AG20443 (cell line): ENCODE data around the gene SEMA7A.
A peak's percentile ranks its signal among the peaks of the same experiment; 100 is the strongest.
"Not testable (repeated sequence)": the region's sequence is repeated elsewhere in the genome, so short reads cannot be mapped to it uniquely, and the experiment has no call there.

Experiments
- DNase-seq: peaks from one replicate; pipeline ENCODE4 v3.0.0; 2012; ENCODE audit warnings: low spot score, mixed read lengths

Gene SEMA7A

DNA sequence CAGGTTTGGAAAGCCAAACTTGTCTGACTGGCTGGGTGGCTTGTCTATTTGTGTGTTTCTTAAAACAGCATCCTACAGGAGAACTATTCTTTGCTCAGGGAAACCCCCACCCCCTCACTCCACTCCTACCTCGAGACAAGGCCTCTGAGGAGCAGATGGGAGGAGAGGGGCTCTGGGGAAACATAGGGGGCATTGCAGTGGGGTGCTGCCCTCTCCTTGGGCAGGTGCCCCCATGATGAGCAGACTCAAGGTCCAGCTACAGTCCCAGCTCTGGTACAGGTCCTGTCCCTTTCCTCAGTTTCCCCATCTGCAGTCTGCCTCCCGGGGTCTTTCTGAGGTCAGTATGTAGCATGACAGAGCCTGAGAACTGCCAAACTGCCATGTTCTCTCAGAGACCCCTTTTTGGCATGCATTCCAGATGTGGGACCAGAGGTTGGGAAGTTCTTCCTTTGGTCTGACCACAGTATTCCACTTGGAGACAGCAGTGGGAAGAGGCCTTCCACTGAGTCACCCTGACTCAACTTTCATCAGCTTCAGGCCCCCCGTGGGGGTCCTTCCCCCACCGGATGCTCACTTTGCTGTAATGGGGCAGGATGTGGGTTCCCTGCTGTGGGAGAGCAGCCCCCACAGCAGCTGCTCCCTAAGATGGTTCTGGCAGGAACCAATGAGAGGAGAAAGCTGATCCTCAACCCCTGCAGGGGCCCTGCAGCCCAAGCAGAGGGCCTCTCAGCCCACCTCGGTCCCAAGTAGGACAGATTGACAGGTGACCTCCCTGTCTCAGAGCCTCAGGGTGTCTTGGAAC lies 34.0 kb downstream of the SEMA7A start:
- DNase-seq = peak; percentile 33

DNA sequence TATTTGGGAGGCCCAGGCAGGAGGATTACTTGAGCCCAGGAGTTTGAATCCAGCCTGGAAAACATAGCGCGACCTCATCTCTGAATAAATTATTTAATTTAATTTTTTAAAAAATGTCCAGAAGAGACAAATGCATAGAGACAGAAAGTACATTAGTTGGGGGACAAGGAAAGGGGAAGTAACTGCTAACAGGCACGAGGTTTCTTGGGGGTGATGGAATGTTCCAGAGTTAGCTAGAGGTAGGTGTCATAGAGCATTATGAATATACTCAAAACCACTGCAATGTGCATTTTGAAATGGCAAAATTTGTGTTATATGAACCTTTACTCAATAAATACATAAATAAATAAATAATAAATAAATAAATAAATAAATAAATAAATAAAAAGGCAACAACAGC lies 34.7 kb downstream of the SEMA7A start:
- DNase-seq = no peak

DNA sequence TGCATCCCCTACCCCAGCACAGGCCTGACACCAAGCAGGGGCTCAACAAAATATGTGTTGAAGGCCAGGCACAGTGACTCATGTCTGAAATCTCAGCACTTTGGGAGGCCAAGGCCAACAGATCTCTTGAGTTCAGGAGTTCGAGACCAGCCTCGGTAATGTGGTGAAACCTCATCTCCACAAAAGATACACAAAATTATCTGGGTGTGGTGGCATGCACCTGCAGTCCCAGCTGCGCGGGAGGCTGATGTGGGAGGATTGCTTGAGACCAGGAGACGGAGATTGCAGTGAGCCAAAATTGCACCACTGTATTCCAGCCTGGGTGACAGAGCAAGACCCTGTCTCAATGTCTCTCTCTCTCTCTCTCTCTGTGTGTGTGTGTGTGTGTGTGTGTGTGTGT lies 35.6 kb downstream of the SEMA7A start:
- DNase-seq = no peak

DNA sequence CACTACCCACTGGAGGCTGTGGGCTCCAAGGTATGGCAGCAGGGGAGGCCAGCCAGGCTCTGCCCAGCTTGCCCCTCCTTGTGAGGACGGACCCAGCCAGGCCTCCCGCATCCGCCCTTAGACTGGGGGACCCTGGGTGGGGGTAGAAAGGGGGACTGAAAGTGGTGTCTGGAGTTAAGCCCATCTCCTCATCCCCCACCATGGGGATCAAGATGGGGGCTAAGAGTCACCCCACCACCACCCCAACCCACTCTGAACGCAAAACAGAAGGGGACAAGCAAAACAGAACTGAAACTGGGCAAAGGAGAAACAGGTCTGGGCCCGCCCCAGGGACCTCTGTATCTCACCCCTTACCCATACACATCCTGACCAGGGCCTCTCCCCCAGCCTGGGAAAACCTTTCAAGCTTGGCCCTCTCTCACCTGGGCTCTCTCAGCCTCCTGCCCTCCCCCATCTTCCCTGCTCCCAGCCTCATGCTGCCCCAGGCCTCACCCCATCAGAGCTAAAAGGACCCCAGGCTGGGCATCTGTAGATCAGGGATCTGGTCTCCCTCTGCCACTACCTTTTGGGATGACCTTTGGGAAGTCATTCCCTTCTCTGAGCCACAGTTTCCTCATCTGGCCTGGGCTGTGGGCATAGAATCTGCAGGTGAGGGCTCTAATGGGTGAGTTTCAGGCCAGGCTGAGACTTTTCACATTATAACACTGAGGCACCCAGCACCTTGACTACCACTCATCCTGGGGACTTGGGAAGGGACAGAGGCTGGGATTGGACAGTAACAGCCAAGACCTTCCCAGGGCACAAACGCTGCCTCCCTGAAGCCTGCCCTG lies 36.3 kb downstream of the SEMA7A start:
- no peak for DNase-seq

DNA sequence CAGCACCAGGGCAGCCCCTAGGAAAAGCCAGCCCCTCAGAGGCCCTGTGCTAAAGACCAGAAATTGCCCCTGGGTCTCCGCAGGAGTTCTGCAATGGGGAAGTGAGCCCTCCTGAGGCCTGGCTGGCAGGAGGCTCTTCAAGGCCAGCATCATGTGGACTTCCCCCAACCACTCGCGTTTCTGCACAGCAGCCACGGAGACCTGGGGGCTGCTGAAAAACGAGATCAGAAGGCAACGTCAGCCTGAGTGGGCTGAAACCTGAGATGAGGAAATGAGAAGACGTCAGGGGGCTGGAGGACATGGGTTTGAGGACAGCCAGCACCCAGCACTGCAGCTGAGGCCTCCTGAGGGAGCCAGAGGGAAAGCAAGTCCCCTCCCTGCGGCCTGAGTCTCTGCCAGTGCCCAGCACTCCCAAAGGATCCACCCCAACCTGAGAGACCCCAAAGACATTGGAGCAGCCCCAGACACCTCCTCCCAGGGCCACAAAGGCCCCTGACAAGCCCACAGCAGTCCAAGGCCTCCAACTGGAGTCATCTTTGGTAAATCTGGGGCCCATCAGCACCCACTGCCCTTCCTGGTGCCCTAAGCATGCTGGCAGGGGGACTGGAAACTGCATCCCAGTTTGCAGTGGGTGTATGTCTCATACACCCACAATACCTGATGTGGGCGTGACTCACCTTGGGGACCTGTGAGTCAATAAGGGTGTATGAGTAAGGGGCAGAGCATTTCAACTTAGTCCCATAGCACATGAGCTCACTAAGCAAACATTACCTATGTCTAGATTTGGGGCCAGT lies 37.1 kb downstream of the SEMA7A start:
- DNase-seq = no peak

DNA sequence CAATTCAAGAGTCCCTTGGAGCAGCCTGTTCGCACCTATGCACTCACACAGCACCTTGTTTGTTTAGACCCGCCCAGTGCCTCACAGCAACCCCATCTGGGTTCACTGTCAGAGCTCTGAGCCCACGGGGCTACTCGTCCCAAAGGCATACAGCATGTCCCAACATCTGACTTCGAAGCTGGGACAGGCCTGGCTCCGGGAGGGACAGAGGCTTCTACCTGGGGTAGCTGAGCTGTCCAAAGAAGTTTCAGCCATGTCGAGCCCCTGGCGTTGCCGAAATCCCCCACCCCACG lies 37.7 kb downstream of the SEMA7A start:
- DNase-seq = no peak

DNA sequence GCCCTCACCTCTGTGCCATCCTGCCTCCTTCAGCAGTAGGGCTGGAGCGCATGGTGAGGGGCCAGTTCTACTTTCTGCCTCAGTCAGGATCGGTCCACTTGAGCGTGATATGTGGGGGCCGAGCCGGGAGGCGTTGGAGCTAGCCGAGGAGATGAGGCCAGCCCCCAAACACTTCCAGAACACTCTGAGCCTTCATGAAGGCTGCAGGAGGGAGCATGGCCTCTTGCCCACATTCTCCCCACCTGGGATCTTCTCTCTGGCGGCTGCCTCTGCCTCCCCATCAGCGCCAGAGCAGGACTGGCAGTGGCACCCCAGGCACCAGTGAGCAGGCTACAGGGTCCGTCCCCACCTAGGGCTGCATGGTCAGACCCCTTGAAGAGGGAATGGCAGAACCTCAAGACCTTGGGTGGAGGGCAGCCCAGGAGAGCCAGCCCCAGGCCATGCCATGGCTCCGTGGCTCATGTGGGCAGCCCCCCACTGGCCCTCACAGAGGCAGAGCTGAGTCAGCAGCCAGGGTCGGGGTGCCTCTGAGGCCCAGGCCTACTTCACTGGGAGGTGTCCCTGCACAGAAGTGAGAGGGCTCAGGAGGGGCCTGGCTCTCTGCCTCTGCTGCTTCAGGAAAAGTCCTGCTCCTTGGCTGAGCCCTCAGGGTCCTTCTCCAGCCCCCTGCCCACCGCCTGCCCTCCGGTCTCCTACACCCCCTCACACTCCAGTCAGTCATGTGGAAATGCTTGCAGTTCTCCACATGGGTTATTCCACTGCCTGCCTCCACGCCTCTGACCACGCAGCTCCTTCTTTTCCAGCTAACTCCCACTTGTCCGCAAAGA lies 38.2 kb downstream of the SEMA7A start:
- DNase-seq = no peak

DNA sequence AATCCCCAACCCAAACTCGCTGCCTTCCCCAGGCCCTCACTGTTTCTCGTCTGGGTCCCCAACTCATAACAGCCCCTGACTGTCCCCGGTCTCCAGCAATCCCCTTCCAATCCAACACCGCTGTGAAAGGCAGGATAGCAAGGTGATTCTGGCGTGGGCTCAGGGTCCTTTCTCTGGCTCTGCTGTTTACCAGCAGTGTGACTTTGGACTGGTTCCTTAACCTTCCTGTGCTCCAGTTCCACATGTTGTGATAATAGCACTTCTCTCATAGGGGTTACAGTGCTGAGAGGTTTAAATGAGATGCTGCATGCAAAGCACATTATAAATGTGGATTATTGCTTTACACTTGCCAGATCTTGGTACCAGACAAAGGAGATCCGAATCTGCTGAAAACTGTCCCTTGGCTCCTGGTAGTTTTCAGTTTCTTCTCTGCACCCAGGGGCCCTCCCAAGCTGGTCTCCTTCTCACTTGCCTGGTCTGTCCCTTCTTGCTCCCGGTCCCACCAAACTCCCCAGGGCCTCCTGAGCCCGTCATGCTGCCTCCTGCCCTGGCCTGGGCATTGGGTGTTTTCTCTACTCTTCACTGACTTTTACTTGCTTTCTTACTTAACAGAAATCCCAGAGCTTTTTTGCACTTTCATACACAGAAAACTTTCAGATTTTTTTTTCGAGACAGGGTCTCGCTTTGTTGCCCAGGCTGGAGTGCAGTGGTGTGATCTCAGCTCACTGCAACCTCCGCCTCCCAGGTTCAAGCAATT lies 39.5 kb downstream of the SEMA7A start:
- no peak for DNase-seq

DNA sequence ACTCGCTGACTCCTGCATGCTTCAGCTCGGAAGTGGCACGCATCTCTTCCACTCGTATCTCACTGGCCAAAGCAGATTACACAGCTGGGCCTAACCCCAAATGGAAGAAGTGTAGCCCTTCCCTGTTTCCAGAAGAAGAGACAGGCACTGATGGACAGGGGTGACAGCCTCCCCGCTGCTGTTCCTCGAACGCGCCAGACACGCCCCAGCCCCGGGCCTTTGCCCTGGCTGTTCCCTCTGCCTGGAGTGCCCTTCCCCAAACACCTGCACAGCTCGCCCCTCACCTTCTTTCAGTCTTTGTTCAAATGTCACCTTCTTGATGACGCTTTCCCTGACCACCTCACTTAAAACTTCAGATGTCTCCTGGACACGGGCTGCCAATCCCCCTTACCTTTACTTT lies 40.3 kb downstream of the SEMA7A start:
- DNase-seq = no peak

DNA sequence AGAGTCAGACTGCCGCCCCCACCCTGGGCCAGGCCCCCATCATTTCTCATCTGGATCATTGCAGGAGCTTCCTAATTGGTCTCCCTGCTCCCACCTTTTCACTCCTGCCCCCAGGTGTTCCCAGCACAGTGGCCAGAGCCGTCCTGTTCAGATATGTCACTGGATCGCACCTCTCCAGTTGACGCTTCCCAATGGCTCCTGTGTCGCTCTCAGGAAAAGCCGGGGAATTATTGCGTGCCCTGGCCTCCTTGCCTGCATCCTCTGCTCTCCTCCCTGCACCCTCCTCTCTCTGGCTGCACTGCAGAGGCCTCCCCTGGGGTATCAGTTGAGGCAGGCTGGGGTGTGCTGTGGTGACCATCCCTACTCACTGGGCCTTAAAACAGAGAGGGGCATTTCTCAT lies 40.9 kb downstream of the SEMA7A start:
- no peak for DNase-seq

DNA sequence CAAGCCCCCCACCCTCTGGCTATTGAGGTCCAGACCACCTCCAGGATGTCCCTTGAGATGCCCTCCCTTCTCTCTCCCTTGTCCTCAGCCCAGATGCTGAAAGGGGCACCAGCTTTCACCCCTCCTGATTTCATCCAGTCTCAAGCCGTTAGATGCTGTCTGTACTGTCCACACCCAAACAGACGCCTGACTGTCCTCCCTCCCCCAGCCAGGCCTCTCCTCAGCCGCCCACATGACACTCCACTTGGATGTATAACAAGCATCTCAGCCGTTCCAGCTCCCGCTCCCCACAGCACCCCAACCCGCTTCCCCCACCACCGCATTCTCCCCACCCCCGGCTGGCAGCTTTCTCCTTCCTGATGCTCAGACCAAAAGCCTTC lies 41.3 kb downstream of the SEMA7A start:
- peak; percentile 82 for DNase-seq

DNA sequence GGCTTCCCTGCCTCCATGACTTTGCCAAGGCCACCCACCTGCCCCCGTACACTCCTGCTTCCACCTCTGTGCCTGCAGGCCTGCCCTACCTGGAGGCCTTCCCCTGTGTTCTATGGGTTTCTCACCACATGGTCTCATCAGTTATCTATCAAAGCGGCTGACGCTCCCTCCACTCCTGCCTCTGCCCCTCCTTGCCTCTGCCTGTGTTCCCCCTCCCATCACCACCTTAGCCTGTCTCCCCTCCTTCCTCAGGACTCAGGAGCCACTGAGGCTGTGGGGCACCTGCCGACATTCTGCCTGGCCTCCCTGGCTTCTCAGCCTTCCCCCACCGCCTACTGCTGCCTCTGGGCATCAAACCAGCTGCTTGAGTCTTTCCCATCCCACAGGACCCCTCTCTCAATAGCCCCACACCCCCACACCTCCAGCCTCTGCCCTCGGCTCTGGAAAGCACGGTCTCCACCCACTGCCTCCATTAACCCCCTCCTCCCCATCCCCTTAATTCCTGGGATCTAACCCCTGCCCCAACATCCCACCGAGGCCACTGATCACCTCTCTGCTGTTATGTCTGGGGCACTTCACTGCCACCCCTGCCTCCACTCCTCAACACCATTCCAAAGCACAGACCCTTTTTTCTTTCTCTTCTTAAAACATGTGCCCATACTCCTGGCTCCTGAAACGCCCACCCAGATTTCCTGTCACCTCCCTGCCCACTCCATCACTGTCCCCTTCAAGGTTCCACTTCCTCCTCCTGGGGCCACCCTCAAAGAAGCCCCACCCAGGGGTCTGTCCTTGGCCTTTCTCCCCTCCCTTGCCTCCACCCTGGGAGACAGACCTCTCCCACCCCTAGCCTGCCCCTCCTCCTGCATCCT lies 41.9 kb downstream of the SEMA7A start:
- DNase-seq = no peak

DNA sequence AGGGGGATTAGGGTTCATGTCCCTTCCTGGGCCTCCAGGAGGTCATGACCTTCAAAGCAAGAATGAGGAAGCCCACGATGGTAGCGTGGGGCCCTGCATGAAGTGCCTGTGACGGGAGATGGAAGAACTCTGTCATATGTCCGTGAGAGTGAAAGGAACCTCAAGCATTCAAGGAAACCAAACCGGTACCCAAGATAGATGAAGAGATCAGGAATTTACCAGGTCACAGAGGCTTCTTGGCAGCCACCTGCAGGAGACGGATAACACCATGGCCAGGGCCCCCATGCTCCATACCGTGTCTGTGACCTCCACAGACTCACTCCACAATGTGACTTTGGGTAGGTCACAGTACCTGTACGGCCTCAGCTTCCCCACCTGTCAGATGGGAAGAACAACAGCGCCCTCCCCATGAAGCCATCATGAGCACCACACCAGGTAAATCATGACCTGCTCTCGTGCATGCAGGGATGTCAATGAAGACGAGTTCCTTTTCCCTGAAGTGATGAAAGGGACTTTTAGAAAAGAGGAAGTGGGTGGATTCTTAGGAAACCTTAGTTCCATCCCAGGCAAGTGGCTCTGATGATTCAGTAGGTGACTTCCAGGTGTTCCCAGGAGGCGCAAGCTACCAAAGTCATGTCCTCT lies 43.0 kb downstream of the SEMA7A start:
- DNase-seq = no peak

DNA sequence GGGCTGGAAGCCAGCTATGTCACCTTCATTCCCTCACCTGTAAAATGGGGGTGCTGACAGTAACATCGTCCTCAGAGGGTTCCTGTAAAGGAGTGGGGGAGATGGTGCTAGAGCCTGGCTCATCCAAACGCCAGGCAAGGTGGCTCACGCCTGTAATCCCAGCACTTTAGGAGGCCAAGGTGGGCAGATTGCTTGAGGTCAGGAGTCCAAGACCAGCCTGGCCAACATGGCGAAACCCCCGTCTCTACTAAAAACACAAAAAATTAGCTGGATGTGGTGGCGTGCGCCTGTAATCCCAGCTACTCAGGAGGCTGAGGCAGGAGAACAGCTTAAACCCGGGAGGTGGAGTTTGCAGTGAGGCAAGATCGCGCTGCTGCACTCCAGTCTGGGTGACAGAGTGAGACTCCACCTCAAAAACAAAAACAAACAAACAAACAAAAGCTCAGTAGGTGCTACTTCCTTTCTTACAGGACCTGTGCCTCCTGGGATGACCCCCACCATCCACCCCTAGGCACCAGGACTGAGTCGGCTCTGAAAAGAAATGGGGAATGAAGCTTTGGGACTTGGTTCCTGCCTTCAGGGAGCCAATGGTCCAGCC lies 43.6 kb downstream of the SEMA7A start:
- DNase-seq = not testable (repeated sequence)

DNA sequence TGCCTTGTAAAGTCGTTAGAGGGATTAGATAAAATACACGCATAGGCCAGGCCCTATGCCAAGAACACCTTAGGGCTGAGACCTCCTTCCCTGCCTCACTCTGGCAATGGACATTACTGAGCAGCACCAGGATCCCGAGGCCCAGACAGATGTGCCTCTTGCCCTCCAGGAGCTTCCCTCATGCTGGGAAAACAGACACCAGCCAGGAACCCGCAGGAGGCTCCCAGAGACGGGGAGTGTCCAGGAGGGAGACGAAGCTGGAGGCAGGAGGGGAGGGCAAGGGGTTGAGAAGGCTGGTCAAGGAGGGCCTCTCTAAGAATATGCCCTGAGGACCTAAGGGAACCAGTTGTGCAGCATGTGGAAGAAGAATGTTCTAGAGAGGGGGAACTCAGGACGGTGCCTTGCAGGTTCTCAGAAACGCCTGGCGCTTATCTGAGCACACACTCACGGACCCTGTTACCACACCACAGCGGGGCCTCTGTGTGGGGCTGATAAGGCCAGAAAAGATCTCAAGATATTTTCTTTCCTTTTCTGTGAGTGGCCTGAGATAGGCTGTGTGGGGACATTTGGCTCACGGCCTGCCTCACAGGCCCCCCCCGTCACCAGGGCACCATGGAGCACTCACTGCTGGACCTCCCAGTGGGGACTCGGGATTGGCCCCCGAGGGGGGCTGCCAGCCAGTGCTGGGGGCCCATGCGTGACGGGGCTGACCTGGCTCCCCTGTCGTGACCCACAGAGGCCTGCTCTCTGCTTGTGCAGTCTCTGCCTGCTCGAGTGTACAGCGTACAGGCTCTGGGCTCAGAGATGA lies 44.3 kb downstream of the SEMA7A start:
- DNase-seq = no peak

DNA sequence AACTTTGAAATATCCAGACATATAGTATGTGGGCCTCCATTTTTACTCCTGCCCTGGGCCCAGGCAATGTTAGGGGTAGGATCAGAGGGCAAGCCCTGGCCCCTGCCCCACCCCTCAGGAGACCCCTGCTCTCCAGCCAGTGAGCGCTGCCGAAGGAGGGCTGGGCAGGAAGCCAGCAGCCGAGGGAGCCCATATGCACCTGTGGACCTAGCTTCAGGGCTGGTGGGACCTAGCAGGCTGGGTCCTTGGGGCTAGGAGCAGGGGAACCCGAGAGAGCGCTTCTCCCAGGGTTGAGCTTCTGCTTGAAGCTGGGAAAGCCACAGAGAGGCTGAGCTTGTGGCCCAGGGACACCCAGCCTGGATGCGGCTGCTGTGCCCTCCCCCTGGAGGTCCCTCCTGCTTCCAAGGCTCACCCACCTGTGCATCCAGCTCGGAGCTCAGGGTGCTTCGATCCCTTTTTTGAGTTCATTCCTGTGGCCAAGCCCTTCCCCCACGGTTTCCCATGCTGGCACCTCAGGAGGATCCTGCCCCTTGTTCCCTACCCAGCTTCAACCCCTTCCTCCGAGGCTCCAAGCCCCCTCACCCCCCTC lies 45.3 kb downstream of the SEMA7A start:
- no peak for DNase-seq

DNA sequence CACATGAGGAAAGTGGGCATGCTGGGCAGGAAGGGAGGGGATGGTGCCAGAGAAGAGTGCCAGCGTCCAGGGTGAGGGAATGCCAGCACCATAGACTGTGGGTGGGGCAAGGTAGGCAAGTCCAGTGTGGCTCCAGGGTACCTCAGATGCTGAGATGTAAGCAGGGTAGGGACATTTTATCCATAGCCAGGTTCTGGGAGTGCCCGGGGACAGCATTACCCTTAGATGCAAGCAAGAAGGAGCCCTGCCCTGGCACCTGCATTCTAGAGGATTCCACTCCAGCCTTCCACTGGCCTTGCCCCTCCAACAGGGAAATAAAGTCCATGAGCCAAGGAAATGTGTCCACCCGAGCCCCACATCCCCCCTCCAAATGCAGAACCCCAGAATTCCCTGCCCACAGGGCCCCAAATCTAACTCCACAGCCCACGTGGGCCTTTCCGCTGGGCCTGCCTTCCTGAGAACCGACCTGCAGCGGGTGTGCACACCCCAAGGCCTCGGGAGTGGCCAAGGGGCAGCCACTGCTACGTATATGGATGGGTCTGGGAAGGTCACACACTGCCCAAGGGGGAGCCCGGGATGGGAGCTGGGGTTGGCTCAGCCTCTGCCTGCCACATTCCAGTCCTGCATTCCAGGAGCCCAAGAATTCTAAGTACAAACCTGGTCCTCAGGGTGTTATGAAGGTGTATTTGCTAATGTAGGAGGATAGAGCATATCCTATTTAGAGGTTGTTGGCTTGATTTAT lies 46.0 kb downstream of the SEMA7A start:
- DNase-seq = no peak
